GM12878 (cell line): Measurements from ENCODE around the gene IL2. TPM values are rescaled to one million over a fixed set of nuclear protein-coding genes. Genes with fewer than 3 reads are reported as not detected.

Experiments used
- ATAC-seq: fragments of 200-7000 bp; cut with Tn5 transposase; 3 replicates; pipeline ENCODE4 v1.9.1; 2020; ENCODE audit warnings: mild to moderate bottlenecking, moderate library complexity
- BruUV-seq: library from RNA; stranded (reverse); fragments of 400-500 nt; replicated peaks from 2 replicates; lab custom pipeline; 2021; lab: Mats Ljungman, UMichigan
- CTCF ChIA-PET: fragments of 300-600 bp; sonication (Branson Sonifier 250); formaldehyde crosslinking; extraction: SDS; loops from one replicate; lab custom pipeline; 2021; ENCODE audit warnings: inconsistent platforms; lab: Yijun Ruan, JAX
- POLR2A ChIA-PET: fragments of 350-600 bp; formaldehyde crosslinking; extraction: SDS; loops from one replicate; lab custom pipeline; 2021; ENCODE audit warnings: inconsistent platforms; lab: Charles Lee
- RAD21 ChIA-PET: fragments of 300-600 bp; sonication (Branson Sonifier 250); formaldehyde crosslinking; loops from one replicate; lab custom pipeline; 2023; ENCODE audit warnings: antibody characterized with exemption; ENCODE audit not compliant: unreplicated experiment; lab: Charles Lee
- SMC1A ChIA-PET: fragments of 300-600 bp; sonication (Branson Sonifier 250); formaldehyde crosslinking; loops from one replicate; lab custom pipeline; 2023; ENCODE audit not compliant: unreplicated experiment, uncharacterized antibody; lab: Charles Lee
- DNase-seq: peaks from one replicate; pipeline ENCODE4 v3.0.0-alpha.2; 2011; ENCODE audit warnings: low read depth, low spot score
- FAIRE-seq: peaks from 3 replicates; lab custom pipeline; 2011; peaks lifted over from hg19 to GRCh38; lab: Jason Lieb, UNC
- H2AFZ ChIP-seq: 2 replicates; pipeline ENCODE4 v1.6.0; 2011; ENCODE audit warnings: low read depth, low read length, control low read depth; ENCODE audit not compliant: control insufficient read depth
- H3K27ac ChIP-seq: 2 replicates; pipeline ENCODE4 v1.5.1; 2011; ENCODE audit warnings: control low read depth; ENCODE audit not compliant: control insufficient read depth, insufficient read depth
- H3K27me3 ChIP-seq, 2 experiments: replicated peaks in 1 of 2; 2 replicates each; pipeline versions ENCODE4 v1.6.0 to v1.6.1; 2011; ENCODE audit warnings: low read length in 1 of 2; ENCODE audit not compliant: control insufficient read depth in 2 of 2, insufficient read depth in 2 of 2
- H3K36me3 ChIP-seq, 2 experiments: 2 replicates each; pipeline ENCODE4 v1.5.1; 2011; ENCODE audit warnings: low read length in 1 of 2; ENCODE audit not compliant: control insufficient read depth in 2 of 2, insufficient read depth in 2 of 2
- H3K4me1 ChIP-seq: 2 replicates; pipeline ENCODE4 v1.6.1; 2011; ENCODE audit warnings: mild to moderate bottlenecking, low read length, moderate library complexity, mixed read lengths; ENCODE audit not compliant: control insufficient read depth, insufficient read depth
- H3K4me2 ChIP-seq: 2 replicates; pipeline ENCODE4 v1.6.0; 2011; ENCODE audit warnings: control low read depth; ENCODE audit not compliant: control insufficient read depth, insufficient read depth
- H3K4me3 ChIP-seq: fragments of 200-600 bp; sonication (generic); 2 replicates; pipeline ENCODE4 v1.5.1; 2016
- H3K79me2 ChIP-seq: 2 replicates; pipeline ENCODE4 v1.6.0; 2011; ENCODE audit warnings: low read length; ENCODE audit not compliant: control insufficient read depth, insufficient read depth
- H3K9ac ChIP-seq: 2 replicates; pipeline ENCODE4 v1.8.0; 2011; ENCODE audit warnings: low read length, control low read depth, mixed read lengths; ENCODE audit not compliant: control insufficient read depth, insufficient read depth
- H3K9me3 ChIP-seq: replicated peaks from 3 replicates; pipeline ENCODE4 v1.5.1; 2011; ENCODE audit warnings: mild to moderate bottlenecking, low read length; ENCODE audit not compliant: control insufficient read depth, insufficient read depth
- H4K20me1 ChIP-seq: 2 replicates; pipeline ENCODE4 v1.6.0; 2011; ENCODE audit not compliant: control insufficient read depth, insufficient read depth
- CBFB ChIP-seq: IDR thresholded peaks from 2 replicates; pipeline ENCODE4 v1.6.1; 2016; ENCODE audit warnings: antibody characterized with exemption, low read depth
- EP300 ChIP-seq, 2 experiments: fragments of 150-350 bp in 1 of 2; IDR thresholded peaks; 2 replicates each; pipeline ENCODE4 v1.6.1; 2011 to 2012; ENCODE audit warnings: low read depth in 2 of 2, low read length in 2 of 2, borderline replicate concordance in 1 of 2, improper control_type of control experiment in 1 of 2, inconsistent platforms in 1 of 2; ENCODE audit not compliant: control insufficient read depth in 1 of 2
- FOS ChIP-seq: IDR thresholded peaks from 3 replicates; pipeline ENCODE4 v1.6.1; 2011; ENCODE audit warnings: borderline replicate concordance; ENCODE audit not compliant: insufficient read length; ENCODE audit errors: extremely low read depth
- MXI1 ChIP-seq: fragments of 150-350 bp; IDR thresholded peaks from 2 replicates; pipeline ENCODE4 v1.6.1; 2011; ENCODE audit warnings: low read depth, mild to moderate bottlenecking, inconsistent platforms, low read length, improper control_type of control experiment
- WGBS: methylation state at CpG from one replicate; pipeline ENCODE4 v1.1.6; 2016; ENCODE audit warnings: low lambda C conversion rate; ENCODE audit not compliant: insufficient replicate concordance, insufficient coverage; ENCODE audit errors: missing lambda C conversion rate; 5-methylcytosine and 5-hydroxymethylcytosine counted together
- in situ Hi-C: fragments of 300-500 bp; cut with MboI; formaldehyde crosslinking; loops from 9 replicates; pipeline ENCODE4 v1.14.3; 2018; ENCODE audit warnings: mixed read lengths
- intact Hi-C: fragments of 100-400 bp; cut with micrococcal nuclease; formaldehyde crosslinking; loops from one replicate; pipeline ENCODE4 v1.14.2; 2022; ENCODE audit not compliant: unreplicated experiment
- polyA plus RNA-seq, 11 experiments: library from polyadenylated mRNA; depleted of rRNA in 4 of 11; unstranded in 6 of 11; stranded (reverse) in 5 of 11; fragments of >200 nt; fragmentation: Nextera tagmentation in 4 of 11; fragmentation: Illumina TruSeq in 1 of 11; extraction: Ambion mirVana in 4 of 11; extraction: Trizol in 1 of 11; gene quantifications; 1 replicate in 1 of 11; 2 replicates in 10 of 11; pipeline versions ENCODE4 v1.2.1 to v1.2.3, GENCODE V29; 2011 to 2016; ENCODE audit warnings: inconsistent platforms in 2 of 11, missing spikeins in 2 of 11, low read depth in 1 of 11
- total RNA-seq, 4 experiments: library from RNA; depleted of rRNA in 3 of 4; stranded (reverse); fragments of >200 nt in 3 of 4; fragmentation: Illumina TruSeq in 1 of 4; extraction: Trizol in 1 of 4; gene quantifications; 2 replicates each; pipeline versions ENCODE4 v1.2.1 to v1.2.3, GENCODE V29; 2013 to 2021

Gene IL2
- total and polyA plus RNA-seq, 10 of the 15 experiments (the other 5 are each of a cell fraction or from before 2014, with no cell fraction given) = 1.2 TPM; not detected in 9

DNA sequence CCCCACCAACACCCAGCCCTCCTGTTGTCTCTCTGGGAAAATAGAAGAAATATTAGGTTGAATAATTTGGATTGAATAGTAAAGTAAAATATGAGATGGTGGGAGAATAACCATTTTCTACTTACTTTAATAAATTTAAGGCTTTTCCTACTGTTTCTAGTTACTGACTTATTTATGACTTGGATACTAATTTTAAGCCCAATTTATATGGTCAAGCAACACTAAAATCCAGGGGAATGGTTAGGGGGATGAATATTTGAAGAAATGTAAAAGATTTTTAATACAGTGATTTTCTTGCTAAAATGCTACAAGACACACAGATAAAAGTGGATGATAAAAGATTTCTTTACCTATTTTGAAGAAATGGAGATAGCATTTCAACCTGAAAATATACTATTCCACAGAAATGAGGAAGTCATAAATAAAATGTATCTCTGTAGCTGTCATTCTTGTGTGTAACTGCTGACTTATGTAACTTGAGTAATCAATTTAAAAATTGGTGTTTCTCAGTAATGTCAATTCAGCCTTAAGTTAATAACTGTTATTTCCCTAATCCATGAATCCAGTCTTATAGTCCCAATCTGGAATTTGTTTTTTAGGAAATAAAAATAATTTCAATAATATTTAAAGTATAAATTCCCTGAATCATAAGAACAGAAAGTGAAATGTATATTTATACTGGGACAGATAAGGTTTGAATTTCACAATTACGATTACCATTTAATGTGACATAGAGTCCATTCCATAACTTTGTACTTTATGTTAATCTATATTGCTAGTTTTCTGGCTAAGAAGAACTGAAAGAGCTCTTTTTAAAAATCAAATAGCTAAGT is 24.3 kb upstream of the IL2 start:
- Histone ChIP-seq H3K9me3 (no peaks in the 10 kb centered on the region), H4K20me1 (no peaks in the 10 kb centered on the region), H3K4me2 (no peak overlapping the region)
- BruUV-seq = no TSS peak
- SMC1A ChIA-PET = no interaction called here
- intact Hi-C loops (no loop called here), in situ Hi-C loops (no loop called here)
- RAD21 ChIA-PET = no interaction called here
- TF ChIP-seq CBFB = no peak
- TF ChIP-seq, all 136 proteins: peak for 0
- no peaks in the 10 kb centered on the region for H3K79me2 ChIP-seq
- no peak overlapping the region for H3K9ac ChIP-seq
- no peak overlapping the region for H3K4me3 ChIP-seq
- ChIA-PET POLR2A (no interaction called here), CTCF (no interaction called here)
- H3K36me3 ChIP-seq = no peaks in the 10 kb centered on the region
- no peak overlapping the region for H2AFZ ChIP-seq
- 74% methylated on average over 1 of the region's 1 CpG for WGBS
- no peak overlapping the region for H3K27ac ChIP-seq
- ATAC-seq (no peak), FAIRE-seq (no peak), DNase-seq (no peak)
- no peaks in the 10 kb centered on the region for H3K27me3 ChIP-seq
- no peaks in the 10 kb centered on the region for H3K4me1 ChIP-seq

DNA sequence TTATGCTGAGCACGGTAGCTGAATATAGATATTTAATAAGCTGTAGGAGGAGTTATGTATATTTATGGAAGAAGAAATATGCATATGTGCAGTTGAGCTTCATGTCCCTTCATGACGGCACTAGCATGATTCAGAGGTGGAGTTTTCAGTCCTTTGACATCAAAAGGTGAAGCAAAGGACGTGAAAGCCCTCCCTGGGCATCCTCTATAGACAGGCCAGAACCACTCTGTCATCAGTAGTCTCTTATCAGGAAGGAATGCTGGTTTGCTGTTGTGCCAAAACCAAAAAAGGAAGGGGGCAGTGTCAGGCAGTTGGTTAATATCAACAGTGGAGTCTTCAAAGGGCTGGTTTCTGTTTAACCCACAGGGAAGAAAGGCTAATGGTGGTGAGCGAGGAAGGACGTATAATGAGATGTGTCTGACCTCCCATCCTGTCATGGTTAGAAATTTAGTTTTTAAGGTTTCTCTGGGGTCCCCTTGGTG is 23.5 kb upstream of the IL2 start:
- in situ Hi-C loops = no loop called here
- BruUV-seq = no TSS peak
- POLR2A ChIA-PET = no interaction called here
- TF ChIP-seq FOS (no peak), EP300 (IDR thresholded peaks at IDR 0.05; ENCODE audit: borderline replicate concordance in 1 of 2, control insufficient read depth in 1 of 2, low read depth in 2 of 2, low read length in 2 of 2) (no peak), MXI1 (no peak)
- TF ChIP-seq, all 136 proteins: peak for 0
- no peak overlapping the region for H3K4me2 ChIP-seq
- CTCF ChIA-PET = no interaction called here
- H3K4me3 ChIP-seq = no peak overlapping the region
- no peaks in the 10 kb centered on the region for H3K9me3 ChIP-seq
- RAD21 ChIA-PET = no interaction called here
- H3K27ac ChIP-seq = no peak overlapping the region
- no peaks in the 10 kb centered on the region for H3K36me3 ChIP-seq
- no peaks in the 10 kb centered on the region for H3K4me1 ChIP-seq
- no peak overlapping the region for H3K9ac ChIP-seq
- FAIRE-seq (no peak), ATAC-seq (no peak), DNase-seq (no peak)
- 37% methylated on average over 5 of the region's 5 CpGs for WGBS
- H3K27me3 ChIP-seq = no peaks in the 10 kb centered on the region
- intact Hi-C loops = no loop called here
- H4K20me1 ChIP-seq = no peaks in the 10 kb centered on the region
- no peaks in the 10 kb centered on the region for H3K79me2 ChIP-seq
- SMC1A ChIA-PET = interaction anchor here (1.0 kb wide), 1 partner anchor 38 kb away, joined by 3 read pairs; no protein-coding TSS in a partner anchor
- H2AFZ ChIP-seq = no peak overlapping the region
